NCI-H2196 treated with DMSO at 0.1 percent for 48 hours (cell line): ENCODE results near the gene SELENON.
A peak's percentile ranks its signal among the peaks of the same experiment; 100 is the strongest.

Source experiments
- DNase-seq: peaks from one replicate; lab custom pipeline; 2025; ENCODE audit not compliant: unreplicated experiment; lab: John Stamatoyannopoulos, UW

Gene SELENON

GRCh38 chr1:25808481-25809244, 8.7 kb downstream of the SELENON start:
- DNase-seq, result no peak

GRCh38 chr1:25809283-25809926, 9.4 kb downstream of the SELENON start:
- no peak for DNase-seq

- DNase-seq, result no peak
Observed at GRCh38 chr1:25809929-25810328, 9.9 kb downstream of the SELENON start.

- peak; percentile 14 for DNase-seq
Observed at GRCh38 chr1:25810341-25811299, 10.6 kb downstream of the SELENON start.

GRCh38 chr1:25811384-25812082, 11.5 kb downstream of the SELENON start:
- no peak for DNase-seq

GRCh38 chr1:25813071-25813733, 13.2 kb downstream of the SELENON start:
- DNase-seq, result no peak

GRCh38 chr1:25813734-25814471, 13.9 kb downstream of the SELENON start:
- DNase-seq, result no peak

- DNase-seq, result no peak
Observed at GRCh38 chr1:25814549-25815087, 14.6 kb downstream of the SELENON start.

GRCh38 chr1:25815208-25816111, 15.5 kb downstream of the SELENON start:
- DNase-seq, result no peak

- no peak for DNase-seq
Observed at GRCh38 chr1:25816112-25816718, 16.2 kb downstream of the SELENON start.

GRCh38 chr1:25817840-25818501, 18.0 kb downstream of the SELENON start:
- DNase-seq, result no peak

GRCh38 chr1:25818569-25818968, 18.6 kb downstream of the SELENON start:
- DNase-seq, result no peak

GRCh38 chr1:25819491-25820246, 19.7 kb downstream of the SELENON start, which contains the start of gene MTFR1L:
Gene MTFR1L, plus strand, starts transcription at chr1:25819954. Its CDS starts 3,151 bp downstream, at chr1:25823105.
- DNase-seq, result peak; percentile 70

- DNase-seq, result peak; percentile 11
Observed at GRCh38 chr1:25820247-25821111, 20.5 kb downstream of the SELENON start.

GRCh38 chr1:25821112-25821476, 21.1 kb downstream of the SELENON start:
- DNase-seq, result no peak
